Left ventricle myocardium inferior (tissue), 1 donor: Measurements from ENCODE around the gene TMEM144. TPM values are rescaled to one million over a fixed set of nuclear protein-coding genes. Genes with fewer than 3 reads are reported as not detected.
"Not testable (repeated sequence)": the region's sequence is repeated elsewhere in the genome, so short reads cannot be mapped to it uniquely, and the experiment has no call there.

ENCODE experiments used
- DNase-seq: peaks from one replicate; pipeline ENCODE4 v3.0.0-alpha.2; 2020
- H3K27ac ChIP-seq: fragments of 200-600 bp; replicated peaks from 2 replicates; pipeline ENCODE4 v1.8.0; 2021
- H3K27me3 ChIP-seq: fragments of 200-600 bp; 2 replicates; pipeline ENCODE4 v1.8.0; 2021; ENCODE audit warnings: low read depth
- H3K36me3 ChIP-seq: fragments of 200-600 bp; 2 replicates; pipeline ENCODE4 v1.8.0; 2021
- H3K4me1 ChIP-seq: fragments of 200-600 bp; 2 replicates; pipeline ENCODE4 v1.8.0; 2021
- H3K4me3 ChIP-seq: fragments of 200-600 bp; 2 replicates; pipeline ENCODE4 v1.8.0; 2021; ENCODE audit warnings: mild to moderate bottlenecking, moderate library complexity
- H3K9me3 ChIP-seq: fragments of 200-600 bp; replicated peaks from 2 replicates; pipeline ENCODE4 v1.8.0; 2021
- CTCF ChIP-seq: fragments of 200-600 bp; IDR thresholded peaks from 2 replicates; pipeline ENCODE4 v1.8.0; 2021; ENCODE audit warnings: antibody characterized with exemption, mild to moderate bottlenecking, borderline replicate concordance
- intact Hi-C: fragments of 100-400 bp; cut with micrococcal nuclease; formaldehyde crosslinking; loops from one replicate; pipeline ENCODE4 v1.11.0; 2022
- total RNA-seq: library from RNA; stranded (reverse); fragmentation: NEBNext Ultra II Directional; extraction: Animal tissue kit (Norgen Biotek cat#: 25700); gene quantifications from one replicate; pipeline ENCODE4 v1.2.1, GENCODE V29; 2021
- donor health status: DM: no; HTN: yes; CAD: no; lungs with severe emphysema.

TMEM144 gene
- total RNA-seq, 1 donor from 2014 or later: 11.4 TPM

DNA sequence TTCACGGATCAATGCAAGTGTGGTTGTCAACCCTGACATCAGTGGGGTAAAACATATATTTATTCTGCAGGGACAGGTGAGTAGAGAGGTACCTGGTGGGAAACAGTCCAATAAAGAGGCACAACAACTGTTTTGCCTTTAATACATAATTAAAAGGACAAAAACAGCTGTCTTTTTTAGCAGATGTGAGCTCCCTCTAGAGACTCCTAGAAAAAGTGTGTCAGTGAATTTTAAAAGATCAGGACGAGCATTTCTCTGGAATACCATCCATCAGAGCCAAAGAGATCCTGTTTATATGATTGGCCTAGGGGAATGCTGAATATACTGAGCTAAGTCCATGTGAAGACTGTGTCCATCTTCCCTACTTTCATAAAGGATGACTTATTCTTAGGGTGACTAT, 58.3 kb downstream of the TMEM144 start:
- TF ChIP-seq CTCF: no peak
- Histone ChIP-seq H3K9me3 (no peaks in the 10 kb centered on the region), H3K27me3 (no peaks in the 10 kb centered on the region), H3K4me3 (no peak overlapping the region), H3K36me3 (peaks cover 8% of the 10 kb centered on the region), H3K27ac (no peak overlapping the region), H3K4me1 (no peaks in the 10 kb centered on the region)
- no peak for DNase-seq
- intact Hi-C loops: no loop called here

DNA sequence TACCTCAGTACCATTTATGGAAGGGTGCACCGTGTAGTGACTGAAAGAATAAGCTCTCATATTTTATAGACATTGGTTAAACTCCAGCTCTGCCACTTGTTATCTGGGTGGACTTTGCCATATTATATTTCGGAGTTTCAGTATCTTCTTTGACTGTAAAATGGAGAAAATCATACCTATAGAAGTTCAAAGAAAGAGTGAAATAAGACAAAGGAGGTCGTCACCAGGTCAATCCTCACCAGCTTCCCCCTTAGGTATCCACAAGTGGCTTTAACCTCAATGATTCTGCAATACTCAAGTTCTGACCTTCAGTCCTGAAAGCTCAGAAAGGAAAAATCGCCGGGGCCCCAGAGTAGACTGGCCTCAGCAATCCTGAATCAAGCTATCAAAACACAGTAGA, 64.3 kb downstream of the TMEM144 start:
- no peaks in the 10 kb centered on the region for H3K4me1 ChIP-seq
- no peak for DNase-seq
- no peak for TF ChIP-seq CTCF
- H3K4me3 ChIP-seq: no peak overlapping the region
- peaks cover 14% of the 10 kb centered on the region for H3K36me3 ChIP-seq
- intact Hi-C loops: no loop called here
- H3K27ac ChIP-seq: no peak overlapping the region
- no peaks in the 10 kb centered on the region for H3K27me3 ChIP-seq
- H3K9me3 ChIP-seq: no peaks in the 10 kb centered on the region

- no peaks in the 10 kb centered on the region for H3K4me1 ChIP-seq
- H3K36me3 ChIP-seq: peaks cover 8% of the 10 kb centered on the region
- H3K27ac ChIP-seq: no peak overlapping the region
- H3K4me3 ChIP-seq: no peak overlapping the region
- no peaks in the 10 kb centered on the region for H3K9me3 ChIP-seq
- intact Hi-C loops: no loop called here
- DNase-seq: no peak
- no peaks in the 10 kb centered on the region for H3K27me3 ChIP-seq
- TF ChIP-seq CTCF: no peak
Observed at GRCh38 chr4:158277558-158277957, 67.3 kb downstream of the TMEM144 start.

GRCh38 chr4:158279052-158279451, 68.8 kb downstream of the TMEM144 start:
- intact Hi-C loops, H3K4me1 ChIP-seq, H3K36me3 ChIP-seq, H3K4me3 ChIP-seq, H3K27me3 ChIP-seq, H3K27ac ChIP-seq, DNase-seq, H3K9me3 ChIP-seq: not testable (repeated sequence)

GRCh38 chr4:158280856-158281255, 70.6 kb downstream of the TMEM144 start:
- Histone ChIP-seq H3K4me3 (no peak overlapping the region), H3K27me3 (no peaks in the 10 kb centered on the region), H3K9me3 (no peaks in the 10 kb centered on the region), H3K27ac (no peak overlapping the region), H3K4me1 (no peaks in the 10 kb centered on the region), H3K36me3 (peaks cover 6% of the 10 kb centered on the region)
- intact Hi-C loops: no loop called here
- no peak for DNase-seq
- no peak for TF ChIP-seq CTCF

DNA sequence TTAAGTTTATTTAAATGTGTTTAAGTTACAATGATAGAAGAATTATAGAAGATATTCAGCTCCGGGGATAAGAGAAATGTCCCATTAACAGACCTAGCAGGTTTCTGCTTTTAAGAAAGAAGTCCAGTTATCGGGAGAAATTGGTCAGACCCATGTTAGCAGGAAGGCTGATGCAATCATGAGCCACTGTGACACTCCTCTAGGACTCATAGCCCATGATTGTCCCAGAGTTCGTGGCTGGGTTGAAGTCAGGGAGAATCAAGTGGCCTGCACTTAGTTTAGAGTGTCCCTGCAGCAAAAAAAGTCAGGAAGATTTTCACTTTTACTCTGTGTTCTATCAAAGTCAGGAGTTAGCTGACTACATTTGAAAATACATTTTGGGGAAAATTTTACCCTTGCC, 72.0 kb downstream of the TMEM144 start:
- no peaks in the 10 kb centered on the region for H3K36me3 ChIP-seq
- DNase-seq: no peak
- no peak overlapping the region for H3K4me3 ChIP-seq
- no peaks in the 10 kb centered on the region for H3K4me1 ChIP-seq
- intact Hi-C loops: no loop called here
- no peak for TF ChIP-seq CTCF
- no peaks in the 10 kb centered on the region for H3K9me3 ChIP-seq
- H3K27me3 ChIP-seq: no peaks in the 10 kb centered on the region
- no peak overlapping the region for H3K27ac ChIP-seq
